NOMO-1 treated with dmso at 0.1 percent for 144 hours (cell line): ENCODE results near the gene ZNF586.
A peak's percentile ranks its signal among the peaks of the same experiment; 100 is the strongest.
"Not testable (repeated sequence)": the region's sequence is repeated elsewhere in the genome, so short reads cannot be mapped to it uniquely, and the experiment has no call there.

Experiments
- DNase-seq: peaks from one replicate; lab custom pipeline; 2025; ENCODE audit not compliant: unreplicated experiment; lab: John Stamatoyannopoulos, UW

ZNF586 gene

DNA sequence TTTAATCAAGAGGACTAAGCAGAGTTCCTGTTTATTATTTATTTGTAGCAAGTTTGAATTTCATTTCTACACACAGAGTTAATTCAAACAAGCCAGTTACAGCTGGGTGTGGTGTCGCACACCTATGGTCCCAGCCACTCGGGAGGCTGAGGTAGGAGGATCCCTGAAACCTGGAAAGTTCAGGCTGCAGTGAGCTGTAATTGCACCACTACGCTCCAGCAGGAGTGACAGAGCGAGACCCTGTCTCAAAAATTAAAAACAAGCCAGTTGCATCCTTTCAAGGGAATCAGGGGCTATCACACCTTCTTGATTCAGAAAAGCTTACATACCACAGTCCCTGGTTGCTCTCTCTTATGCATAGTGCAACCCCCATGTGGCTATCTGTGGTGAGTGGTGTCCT lies 19.8 kb downstream of the ZNF586 start:
- no peak for DNase-seq

GRCh38 chr19:57796580-57796979 lies 27.1 kb downstream of the ZNF586 start:
- DNase-seq: not testable (repeated sequence)

DNA sequence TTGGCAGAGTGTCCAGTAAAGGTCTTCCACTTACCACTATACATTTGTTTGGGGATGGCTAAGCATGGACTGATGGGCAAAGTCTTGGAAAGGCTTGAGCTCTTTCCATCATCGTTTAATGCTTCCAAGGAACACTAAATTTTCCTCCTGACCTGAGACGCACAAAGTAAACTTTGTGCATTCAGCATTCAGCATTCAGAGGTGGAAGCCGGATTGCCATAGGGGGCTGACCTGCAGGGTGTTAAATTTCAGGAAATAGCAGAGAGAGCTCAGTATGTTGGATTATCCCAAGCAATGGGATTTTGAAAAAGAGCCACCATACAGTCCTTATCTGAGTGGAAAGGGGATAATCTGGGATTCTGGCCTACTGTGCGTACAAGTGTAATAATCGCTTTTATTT lies 31.2 kb downstream of the ZNF586 start:
- DNase-seq: no peak

DNA sequence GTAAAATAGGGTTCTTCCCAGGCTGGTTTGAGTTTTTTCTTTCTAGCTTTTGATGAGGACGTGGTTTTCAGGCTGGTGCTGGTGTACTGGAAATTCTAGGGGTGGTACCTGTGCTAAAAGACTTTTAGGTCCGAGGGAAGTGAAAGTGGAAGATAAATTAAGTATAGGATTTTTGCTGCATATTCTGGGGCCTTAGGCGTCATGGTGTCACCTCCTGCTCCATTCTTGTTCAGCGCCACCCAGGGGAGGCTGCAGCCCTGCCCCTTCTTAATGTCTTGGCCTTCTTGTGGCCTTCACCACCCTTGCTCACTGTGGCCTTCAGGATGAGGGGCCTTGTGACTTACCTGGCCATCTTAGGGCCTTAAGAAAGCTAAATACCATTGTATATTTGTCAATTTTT lies 32.8 kb downstream of the ZNF586 start:
- peak; percentile 8 for DNase-seq

DNA sequence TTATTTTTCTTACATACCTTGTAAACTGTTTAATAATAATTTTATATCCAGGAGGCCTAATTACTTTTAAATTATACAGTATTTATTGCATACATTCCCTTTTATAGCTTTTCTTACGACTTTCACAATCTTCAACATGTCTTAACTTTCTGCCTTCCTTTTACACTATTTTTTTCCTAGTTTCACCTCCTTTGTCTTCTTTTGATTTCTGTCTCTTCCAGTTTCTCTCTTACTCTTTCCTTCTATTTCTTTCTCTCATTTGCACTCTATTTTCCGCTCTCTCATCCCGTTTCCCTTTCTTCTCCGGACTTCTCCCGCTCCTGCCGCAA lies 33.8 kb downstream of the ZNF586 start:
- no peak for DNase-seq

DNA sequence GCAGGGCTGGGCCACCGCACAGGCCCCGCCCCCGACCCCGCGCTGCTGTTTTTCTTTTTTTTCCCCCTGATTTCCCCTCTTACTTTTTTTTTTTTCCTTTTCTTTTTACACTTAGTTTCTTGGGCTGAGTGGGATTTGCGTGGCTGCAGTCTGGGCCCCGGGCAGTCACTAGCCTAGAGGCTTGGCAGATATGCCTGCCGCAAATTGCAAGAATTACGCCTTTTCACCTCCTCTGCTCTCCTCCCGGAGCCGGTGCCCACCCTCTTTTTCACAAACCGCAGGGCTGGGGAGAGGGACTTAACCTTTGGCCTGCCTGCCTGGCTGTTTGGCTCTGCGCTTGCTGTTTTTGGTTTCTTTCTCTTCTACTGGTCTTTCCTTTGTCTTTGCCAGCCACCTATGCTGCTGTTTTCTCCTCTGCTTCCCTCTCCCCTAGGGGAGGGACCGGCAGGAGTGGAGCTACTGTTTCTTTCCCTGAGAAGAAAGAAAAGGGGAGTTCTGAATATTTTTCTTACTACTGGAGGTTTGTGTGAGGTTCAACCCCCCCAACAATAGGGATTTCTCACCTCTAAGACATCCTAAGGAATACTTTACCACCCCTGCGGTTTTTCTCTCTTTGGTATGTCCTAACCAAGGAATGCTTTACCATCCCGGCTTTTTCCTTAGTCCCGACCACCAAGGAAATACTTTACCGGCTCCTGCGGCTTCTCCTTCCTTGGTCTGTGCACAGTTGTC lies 34.3 kb downstream of the ZNF586 start:
- no peak for DNase-seq

DNA sequence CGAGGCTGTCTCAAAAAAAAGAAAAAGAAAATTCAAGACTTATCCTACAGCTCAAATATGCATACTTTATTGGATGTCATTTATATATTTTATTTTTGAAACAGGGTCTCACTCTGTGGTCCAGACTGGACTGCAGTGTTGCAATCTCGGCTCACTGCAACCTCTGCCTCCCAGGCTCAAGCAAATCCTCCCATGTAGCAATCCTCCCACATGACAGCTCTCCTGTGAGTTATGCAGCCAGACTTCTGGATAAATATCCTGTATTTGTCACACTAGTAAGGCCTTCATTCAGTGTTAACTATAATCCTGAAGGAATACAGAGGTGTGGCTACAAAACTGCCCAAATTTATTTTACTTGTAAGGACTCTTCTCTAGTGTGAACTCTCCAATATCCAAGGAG lies 38.1 kb downstream of the ZNF586 start:
- no peak for DNase-seq

DNA sequence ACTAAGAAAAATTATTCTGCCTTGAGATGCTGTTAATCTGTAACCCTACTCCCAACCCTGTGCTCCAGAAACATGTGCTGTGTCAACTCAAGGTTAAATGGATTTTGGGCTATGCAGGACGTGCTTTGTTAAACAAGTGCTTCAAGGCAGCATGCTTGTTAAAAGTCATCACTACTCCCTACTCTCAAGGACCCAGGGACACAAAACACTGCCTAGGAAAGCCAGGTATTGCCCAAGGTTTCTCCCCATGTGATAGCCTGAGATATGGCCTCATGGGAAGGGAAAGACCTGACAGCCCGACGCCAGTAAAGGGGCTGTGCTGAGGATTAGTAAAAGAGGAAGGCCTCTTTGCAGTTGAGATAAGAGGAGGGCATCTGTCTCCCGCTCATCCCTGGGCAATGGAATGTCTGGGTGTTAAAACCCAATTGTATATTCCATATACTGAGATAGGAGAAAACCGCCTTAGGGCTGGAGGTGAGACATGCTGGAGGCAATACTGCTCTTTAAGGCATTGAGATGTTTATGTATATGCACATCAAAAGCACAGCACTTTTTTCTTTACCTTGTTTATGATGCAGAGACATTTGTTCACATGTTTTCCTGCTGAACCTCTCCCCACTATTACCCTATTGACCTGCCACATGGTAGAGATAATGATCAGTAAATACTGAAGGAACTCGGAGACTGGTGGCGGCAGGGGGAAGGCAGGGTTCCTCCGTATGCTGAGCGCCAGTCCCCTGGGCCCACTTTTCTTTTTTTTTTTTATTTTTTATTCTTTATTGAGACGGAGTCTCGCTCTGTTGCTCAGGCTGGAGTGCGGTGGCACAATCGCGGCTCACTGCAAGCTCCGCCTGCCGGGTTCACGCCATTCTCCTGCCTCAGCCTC lies 41.2 kb downstream of the ZNF586 start:
- not testable (repeated sequence) for DNase-seq

DNA sequence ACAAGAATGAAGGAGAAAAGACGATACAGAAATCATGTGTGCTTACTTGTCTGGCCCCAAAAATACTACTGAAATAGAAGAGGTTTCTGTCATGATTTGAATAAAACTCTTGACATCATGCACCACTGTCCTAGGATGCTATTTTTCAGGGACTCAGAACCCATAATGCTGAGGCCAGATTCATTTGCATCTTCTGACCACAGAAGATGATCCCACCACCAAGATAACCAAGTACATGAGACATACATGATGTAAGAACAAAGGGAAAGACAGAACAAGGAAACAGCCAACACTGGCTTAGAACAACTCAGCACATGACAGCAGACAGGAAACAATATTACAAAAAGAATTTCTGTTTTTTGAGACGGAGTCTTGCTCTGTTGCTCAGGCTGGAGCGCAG lies 42.8 kb downstream of the ZNF586 start:
- DNase-seq: no peak

DNA sequence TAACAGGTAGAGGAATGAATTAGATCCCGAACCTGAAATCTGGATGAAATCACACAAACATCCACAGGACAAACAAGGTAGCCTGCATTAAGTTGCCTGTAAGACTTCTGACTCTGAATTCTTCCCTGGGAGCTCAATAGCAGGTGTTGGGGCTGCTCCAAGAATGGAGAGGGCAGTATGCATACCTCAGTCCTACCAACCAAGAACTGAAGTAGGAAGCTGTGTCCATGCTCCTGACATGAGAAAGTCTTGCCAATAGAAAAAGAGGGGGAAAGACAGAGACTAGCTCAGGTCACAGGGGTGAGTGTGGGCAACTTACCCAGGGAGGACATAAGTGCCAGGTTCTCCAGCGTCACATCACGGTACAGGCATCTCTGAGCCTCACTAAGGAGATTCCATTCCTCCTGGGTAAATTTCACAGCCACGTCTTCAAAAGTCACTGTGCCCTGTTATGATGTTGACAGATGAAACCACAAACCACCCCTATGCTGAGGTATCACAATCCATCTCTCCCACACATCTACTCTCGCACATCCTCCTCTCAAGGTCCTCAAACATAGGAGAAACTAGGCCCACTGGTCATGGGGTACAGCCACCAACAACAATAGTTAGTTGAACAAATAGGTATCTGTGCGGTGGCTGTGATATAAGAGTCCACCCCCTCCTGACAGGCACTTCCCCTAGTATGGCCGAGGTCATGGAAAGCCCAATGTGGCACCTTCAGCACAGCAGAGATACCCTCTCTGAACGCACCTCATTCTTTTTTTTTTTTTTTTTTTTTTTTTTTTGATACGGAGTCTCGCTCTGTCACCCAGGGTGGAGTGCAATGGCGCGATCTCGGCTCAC lies 43.7 kb downstream of the ZNF586 start:
- not testable (repeated sequence) for DNase-seq

GRCh38 chr19:57813919-57814504 lies 44.5 kb downstream of the ZNF586 start:
- no peak for DNase-seq

DNA sequence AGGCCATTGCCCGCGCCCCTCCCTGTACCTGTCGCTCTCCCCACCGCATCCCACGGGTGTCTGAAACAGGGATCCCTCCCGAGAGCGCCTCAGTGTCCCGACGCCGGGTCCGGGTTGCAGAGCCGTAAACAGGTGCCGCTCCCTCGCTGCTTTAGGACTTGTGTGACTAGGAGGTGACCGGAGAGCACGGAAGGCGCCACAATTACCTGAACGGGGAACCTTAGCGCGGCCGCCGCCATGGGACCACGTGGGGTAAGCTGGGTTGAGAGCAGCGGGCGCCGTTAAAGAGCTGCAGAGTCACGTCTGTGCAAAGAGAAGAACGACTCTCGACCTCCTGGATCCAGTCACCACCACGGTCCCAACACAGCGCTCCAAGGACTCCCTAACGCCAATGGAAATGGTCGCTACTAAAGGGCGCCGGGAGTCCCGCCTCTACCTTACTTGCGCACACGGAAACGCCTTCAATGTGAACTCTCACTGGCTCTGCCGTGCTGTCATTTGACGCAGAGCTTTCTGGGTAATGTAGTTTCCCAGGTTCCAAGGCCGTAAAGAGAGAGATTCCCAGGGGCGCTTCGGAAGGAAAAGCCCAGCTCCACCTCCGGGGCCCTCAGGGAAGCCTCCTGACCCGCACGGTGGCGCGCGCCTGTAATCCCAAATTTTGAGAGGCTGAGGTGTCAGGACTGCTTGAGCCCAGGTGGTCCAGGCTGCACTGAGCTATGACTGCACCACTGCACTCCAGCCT lies 45.2 kb downstream of the ZNF586 start, which contains the start of gene ZNF552:
TSS of gene ZNF552 (minus strand) at position 409 of the 742 bp plus-strand sequence. CDS start at position 239, 170 bp downstream.
- DNase-seq: peak; percentile 95

DNA sequence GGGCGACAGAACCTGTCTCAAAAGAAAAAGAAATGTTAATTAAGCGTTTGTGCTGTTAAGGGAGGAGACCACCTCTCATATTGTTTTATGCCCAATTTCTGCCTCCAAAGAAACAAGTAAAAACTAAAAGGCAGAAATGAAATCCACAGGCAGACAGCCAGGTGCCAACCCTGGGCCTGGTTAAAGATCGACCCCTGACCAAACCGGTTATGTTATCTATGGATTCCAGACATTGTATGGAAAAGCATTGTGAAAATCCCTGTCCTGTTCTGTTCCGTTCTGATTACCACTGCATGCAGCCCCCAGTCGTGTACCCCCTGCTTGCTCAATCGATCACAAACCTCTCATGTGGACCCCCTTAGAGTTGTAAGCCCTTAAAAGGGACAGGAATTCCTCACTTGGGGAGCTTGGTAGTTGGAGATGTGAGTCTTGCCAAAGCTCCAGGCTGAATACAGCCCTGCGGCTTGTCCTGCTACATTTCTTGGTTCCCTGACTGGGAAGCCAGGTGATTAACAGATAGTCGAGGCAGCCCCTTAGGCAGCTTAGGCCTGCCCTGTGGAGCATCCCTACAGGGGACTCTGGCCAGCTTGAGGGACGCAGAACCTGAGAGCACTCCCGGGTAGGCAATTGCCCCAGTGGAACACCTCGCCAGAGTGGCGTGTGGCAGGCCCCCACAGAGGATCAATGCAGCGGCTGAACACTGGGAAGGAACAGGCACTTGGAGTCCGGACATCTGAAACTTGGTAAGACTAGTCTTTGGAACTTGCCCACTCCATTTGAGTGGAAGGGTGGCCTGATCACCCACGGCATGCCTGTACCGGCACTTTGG lies 46.0 kb downstream of the ZNF586 start:
- DNase-seq: no peak

DNA sequence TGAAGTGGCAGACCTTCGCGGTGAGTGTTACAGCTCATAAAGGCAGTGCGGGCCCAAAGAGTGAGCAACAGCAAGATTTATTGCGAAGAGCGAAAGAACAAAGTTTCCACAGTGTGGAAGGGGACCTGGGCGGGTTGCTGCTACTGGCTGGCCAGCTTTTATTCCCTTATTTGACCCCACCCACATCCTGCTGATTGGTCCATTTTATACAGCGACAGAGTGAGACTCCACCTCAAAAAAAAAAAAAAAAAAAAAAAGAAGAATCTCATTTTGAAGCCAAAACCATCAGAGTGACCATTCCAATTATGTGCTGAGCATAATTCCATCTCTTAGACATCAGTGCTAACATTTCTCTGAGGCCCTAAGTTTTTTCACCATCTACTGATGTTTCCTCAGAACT lies 47.2 kb downstream of the ZNF586 start:
- no peak for DNase-seq

DNA sequence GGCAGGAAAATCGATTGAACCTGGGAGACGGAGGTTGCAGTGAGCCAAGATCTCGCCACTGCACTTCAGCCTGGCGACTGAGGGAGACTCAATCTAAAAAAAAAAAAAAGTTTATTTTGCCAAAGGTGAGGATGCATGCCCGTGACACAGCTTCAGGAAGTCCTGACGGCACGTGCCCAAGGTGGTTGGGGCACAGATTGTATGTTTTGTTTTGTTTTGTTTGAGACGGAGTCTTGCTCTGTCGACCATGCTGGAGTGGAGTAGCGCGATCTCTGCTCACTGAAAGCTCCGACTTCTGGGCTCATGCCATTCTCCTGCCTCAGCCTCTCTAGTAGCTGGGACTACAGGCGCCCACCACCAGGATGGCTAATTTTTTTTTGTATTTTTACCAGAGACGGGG lies 48.5 kb downstream of the ZNF586 start:
- no peak for DNase-seq

- DNase-seq: no peak
Measured at GRCh38 chr19:57818378-57818777, 48.9 kb downstream of the ZNF586 start.

GRCh38 chr19:57819475-57820148 lies 50.1 kb downstream of the ZNF586 start:
- DNase-seq: peak; percentile 81

- DNase-seq: no peak
Measured at GRCh38 chr19:57820599-57820998, 51.1 kb downstream of the ZNF586 start.

- not testable (repeated sequence) for DNase-seq
Measured at GRCh38 chr19:57821095-57821494, 51.6 kb downstream of the ZNF586 start.
